GM21423 (cell line): Measurements from ENCODE around the gene TSHZ2.
"Not testable (repeated sequence)": the region's sequence is repeated elsewhere in the genome, so short reads cannot be mapped to it uniquely, and the experiment has no call there.

Experiments
- ATAC-seq: cut with Tn5 transposase; IDR thresholded peaks from one replicate; pipeline ENCODE4 v1.9.1; 2021; ENCODE audit warnings: mild to moderate bottlenecking, moderate library complexity; ENCODE audit not compliant: unreplicated experiment

TSHZ2 gene

DNA sequence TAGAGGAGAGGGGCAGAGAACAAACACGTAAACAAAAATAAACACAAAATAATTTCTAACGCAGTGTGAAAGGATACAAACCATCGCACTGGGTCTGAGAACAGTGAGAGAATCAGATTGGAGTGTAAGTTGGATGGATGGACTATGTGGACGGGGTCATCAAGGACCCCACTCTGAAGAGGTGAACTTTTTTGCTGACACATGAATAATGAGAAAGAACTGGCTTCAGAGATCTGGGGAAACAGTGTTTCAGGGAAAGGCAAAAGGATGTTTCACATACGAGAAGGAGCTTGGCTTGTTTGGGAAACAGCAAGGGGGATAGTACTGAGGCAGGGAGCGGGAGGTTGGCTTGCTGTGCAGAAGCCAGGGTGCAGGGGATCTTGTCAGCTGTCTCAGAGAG, 326.1 kb downstream of the TSHZ2 start:
- ATAC-seq, result no peak

DNA sequence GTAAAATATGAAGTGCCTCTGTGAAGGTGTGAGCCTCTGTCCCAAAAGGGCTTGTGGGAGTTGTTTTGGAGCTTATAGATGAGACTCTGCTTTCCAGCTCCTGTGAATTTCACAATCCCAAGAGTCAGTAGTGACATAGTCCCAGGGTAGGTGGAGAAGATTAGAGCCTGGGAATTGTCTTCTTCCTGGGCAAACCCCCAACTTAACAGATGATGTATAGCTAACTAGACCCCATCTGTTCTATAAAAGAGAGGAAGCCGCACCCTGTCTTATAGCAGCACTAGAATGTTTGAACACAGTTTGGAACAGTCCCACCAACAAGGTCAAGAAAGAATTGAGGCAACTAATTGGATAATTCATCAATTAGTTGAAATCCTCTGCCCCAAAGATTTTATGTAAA, 326.8 kb downstream of the TSHZ2 start:
- no peak for ATAC-seq

DNA sequence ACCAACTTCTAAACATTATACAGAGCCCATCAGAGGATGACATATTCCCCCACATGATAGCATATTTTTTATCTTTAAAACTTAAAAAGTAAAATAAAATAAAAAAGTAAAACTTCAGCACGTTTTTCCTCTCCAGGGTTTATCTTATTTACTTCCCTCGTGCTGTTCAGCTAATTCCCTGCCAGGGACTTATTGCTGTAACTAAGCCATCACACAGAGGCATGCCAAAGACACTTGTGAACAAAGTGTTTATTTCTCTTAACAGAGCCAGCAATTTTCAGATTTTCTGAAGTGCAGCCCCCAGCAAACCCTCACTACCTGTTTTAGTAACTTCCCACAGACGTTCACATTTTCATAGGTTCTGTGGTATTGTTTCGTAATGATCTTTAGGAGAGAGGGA, 327.7 kb downstream of the TSHZ2 start:
- no peak for ATAC-seq

DNA sequence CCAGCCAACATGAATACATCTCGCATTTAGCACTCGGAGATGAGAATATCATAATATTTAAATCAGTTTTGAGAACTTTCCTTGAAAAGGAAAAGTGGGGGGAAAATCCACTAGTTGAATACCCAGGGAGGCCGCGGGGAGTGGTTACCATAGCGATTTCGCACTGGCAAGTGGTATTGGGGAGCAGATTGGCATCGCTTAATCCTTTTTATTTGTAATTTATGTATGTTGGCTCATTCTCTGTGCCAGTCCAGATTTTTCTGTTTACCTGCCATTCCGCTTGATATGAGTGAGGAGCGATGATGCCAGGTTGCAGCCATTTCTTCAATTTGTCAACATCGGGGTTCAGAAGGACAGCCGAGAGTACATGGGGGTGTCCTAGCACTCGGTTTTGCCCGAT, 329.7 kb downstream of the TSHZ2 start:
- ATAC-seq, result no peak

DNA sequence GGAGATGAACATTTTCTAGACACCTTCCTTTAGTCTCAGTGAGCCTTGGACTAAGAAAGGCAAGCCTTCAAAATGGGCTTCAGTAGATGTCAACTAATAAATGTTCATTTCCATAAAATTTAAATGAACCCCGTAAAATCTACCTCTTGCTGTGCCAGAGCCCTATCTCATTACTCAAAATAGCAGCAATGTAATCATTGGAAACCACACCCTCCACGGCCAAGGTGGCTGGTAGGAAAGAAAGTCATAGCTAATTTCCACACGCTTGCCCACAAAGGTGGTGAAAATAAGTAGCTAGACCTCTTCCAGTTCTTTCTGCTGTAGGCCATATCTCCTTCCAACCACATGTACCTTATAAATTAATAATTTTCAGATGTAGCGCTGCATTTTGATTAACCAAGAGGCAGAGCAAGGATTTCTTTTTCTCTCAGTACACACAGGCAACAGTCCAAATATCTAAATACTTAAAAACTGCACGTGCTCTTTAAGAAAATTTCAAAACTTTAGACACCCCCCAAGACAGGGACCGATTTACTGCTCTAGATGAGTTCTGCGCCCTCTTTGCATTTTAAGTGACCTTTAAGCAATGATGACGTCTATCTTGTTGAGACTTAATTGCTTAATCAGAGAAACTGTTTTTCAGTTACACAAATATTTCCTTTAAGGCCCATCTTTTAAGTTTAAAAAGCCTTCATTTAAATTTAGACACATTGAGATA, 330.7 kb downstream of the TSHZ2 start:
- ATAC-seq, result no peak

DNA sequence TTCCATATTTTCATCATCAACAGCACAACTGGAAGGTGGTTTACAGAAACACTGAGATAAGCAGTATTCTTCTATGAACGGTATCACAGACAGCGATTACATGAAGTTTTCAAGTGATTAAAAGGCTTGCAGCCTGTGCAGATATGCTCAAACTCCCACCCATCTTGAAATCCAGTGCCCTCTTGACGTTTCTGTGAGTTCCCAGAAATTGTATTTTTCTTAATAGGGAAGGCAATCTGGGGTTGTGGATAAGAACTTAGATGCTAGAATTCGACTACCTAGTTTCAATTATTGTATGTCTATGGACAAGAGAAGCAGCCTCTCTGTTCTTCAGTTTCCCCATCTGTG, 331.2 kb downstream of the TSHZ2 start:
- no peak for ATAC-seq

DNA sequence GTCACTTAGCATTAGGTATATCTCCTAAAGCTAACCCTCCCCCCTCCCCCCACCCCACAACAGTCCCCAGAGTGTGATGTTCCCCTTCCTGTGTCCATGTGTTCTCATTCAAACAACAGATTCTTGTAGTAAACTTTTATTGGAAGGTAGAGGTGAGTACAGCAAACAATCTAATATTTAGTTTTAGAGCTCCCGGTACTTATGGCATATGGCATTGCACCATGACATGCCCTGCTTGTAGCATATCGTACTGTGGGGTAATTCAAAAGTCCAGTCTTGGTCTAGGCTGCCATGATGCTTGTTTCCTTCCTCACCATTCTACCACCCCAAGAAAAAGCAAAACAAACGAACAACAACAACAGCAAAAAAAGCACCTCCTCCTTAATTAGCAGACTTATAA, 332.0 kb downstream of the TSHZ2 start:
- ATAC-seq, result no peak

DNA sequence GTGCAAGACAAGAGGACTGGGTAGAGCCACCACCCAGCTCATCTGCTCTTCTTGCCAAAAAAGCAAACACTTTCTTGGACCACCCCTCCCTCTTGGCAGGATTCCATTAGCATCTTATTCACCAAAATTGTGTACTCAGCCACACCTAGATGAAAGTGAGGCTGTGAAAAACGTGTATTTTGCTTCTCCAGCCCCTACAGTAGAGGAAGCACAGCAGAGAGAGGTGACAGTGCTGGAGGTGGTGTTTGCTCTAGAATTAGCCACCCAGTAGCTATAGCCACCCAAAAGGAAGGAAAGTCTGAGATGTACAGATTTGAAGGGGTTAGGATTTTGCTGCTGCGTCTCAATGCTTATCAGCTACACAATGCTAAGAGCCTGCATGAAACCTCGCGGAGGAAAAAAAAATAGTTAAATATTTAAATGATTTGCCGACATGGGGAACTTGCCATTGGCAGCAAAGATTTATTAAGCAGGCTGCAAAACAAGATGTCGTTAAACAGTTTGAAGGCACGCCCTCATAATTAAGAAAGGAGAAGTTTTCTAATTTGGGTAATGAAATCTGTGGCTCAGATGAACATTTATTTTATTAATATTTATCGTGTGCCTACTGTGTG, 334.1 kb downstream of the TSHZ2 start:
- no peak for ATAC-seq

DNA sequence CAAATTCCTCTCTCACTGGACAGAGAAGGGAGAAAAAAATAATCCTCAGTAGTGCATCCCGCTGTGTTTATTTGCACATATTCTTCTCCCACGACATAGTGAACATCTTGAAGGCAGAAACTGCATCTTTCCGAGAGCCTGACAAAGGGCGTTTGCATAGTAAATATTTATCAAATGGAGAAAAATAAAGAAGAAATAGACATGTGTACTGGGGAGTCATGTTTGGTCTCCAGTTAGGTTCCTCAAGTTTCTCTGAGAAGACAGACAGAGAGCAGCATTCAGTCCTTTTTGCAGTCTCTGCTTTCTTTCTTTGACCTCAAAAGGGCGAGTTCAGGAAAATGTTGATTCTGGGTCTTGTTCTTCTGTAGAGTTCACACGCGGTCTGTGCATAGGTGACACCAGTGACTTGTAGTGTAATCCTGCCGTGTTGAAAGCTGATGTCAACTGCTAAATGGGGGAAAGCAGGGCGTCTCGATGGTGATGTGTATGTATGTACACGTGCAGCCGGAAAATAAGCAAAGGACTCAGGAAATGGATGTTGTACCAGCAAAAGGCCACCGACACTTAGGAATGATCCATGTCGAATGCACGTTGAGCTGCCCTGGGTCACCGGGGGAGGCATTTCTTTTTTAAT, 335.9 kb downstream of the TSHZ2 start:
- no peak for ATAC-seq

DNA sequence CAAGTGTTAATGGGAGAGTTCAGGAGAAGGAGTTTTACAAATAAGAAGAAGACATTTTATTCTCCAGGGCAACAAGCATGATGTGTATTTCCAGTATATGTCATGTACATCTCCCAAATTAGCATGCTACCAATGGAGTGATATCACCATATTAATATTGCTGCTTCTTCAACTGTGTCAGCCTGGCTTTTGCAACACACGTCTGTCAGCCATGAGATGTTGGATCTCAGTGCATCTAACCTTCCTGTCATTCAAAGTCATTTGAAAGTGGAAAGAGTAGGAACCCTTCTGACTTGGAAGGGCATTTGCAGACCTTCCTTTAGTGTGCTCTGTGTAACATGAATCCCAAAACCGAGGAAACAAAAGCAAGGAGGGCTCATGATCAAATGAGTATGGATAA, 337.4 kb downstream of the TSHZ2 start:
- ATAC-seq, result no peak

DNA sequence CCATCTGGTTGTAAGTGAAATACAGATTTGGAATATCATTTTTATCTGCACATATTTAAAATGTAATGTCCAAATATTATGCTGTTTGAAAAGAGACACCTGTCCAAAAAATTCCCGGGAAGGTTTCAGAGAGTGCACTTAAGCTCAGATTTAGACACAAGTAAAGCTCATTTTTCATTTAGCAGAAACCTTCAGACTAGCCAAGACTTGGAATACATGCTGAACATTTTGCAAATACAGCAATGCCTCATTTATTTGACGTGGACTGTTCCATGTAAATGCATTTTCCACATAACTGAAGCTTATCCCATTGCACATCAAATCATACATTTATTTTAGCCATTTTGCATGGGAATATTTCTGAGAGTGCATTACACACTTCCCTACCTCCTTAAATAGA, 340.8 kb downstream of the TSHZ2 start:
- no peak for ATAC-seq

DNA sequence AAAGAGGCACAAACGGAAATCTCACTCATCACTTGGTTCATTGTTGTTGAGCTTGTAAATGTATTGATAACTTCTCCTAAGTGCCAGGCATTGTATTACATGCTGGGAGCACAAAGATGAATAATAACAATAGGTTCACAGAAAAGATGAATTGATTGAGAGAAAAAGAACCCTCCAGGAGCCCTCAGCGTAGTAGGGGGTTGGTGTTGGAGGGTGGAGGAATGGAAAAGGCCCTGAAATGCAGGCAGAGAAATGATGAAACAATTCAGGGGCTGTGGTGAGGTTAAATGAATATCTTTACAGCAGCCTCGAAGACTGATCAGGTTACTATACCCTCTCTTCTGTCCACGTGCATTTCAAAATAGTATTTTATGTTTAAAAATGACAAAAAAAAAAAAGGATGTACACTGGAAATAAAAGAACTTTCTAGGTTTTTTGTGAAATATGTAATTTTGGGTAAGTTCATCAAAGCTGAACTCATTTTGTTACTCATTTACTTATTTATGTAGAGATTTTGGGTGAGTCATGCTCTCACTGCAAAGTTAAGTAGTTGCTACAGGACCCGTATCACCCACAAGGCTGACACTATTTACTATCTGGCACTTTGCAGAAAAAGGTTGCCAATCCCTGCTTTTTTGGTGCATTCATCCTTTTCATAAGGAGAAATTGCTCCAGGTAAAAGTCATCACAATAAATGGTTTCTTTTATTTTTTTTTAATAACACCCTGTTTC, 344.2 kb downstream of the TSHZ2 start:
- no peak for ATAC-seq

DNA sequence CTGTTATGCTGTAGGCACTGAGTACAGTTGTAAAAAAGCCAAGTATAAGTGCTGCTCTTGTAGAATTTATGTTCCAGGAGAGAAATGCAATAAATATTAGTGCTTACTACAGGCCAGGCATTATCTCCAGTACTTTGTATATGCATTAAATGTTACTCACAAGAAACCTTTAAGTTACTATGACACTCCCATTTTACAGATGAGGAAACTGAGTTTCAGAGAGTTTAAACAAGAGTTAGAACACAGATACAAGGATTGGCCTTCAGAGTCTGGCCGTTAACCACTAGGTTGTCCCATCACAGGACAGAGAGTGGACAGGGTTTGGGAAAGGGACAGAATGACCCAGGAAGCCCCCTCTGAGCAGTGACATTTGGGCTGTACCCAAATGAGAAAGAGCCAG, 347.0 kb downstream of the TSHZ2 start:
- no peak for ATAC-seq

DNA sequence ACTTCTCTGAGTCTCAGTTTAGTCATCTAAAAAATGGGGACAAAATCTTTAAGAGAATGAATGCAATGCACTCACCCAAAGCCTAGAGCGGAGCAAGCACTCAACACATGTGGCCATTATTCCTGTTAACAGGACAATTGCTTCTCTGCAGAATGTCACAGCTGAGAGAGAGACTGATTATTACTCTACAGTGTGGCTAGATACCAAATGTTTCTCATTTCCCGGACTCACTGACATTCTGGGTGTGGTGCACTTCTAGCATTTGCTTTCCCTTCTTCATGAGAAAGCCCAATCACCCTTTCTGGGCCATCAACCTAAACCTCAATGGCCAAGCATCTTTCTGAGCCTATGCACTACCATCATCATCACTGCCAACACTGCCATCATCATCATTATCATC, 347.6 kb downstream of the TSHZ2 start:
- ATAC-seq, result no peak

DNA sequence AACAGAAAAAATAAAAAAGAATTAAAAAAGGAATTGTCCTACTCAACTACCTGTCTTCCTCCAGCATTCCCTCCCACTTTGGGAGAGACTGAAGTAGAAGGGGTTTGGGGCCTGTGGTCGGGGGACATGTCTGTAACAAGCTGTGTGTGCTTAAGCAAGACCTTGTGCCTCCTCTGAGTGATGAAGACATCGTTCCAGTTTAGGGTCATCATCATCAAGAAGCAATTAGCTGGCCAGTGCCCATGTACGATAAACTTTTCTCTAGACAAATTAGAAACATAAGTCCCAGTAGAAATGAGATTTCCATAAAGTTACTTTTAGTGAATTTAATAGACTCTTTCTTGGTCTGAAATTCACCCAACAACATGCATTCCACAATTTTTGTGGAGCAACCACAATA, 348.5 kb downstream of the TSHZ2 start:
- no peak for ATAC-seq

DNA sequence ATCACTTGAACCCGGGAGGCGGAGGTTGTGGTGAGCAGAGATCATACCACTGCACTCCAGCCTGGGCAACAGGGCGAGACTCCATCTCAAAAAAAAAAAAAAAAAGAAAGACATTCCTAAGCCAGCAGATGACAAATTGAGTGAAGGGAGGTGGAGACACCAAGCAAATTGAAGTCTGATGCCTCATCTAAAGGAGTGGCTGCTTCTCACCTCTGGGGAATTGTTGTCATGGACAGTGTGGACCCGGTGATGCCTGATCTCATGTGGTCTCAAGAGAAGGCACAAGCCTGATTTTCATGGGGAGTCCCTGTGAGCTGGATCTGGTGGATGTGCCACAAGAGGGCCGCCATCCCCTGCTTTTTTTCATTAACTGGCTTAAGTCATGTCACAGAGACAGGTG, 349.4 kb downstream of the TSHZ2 start:
- no peak for ATAC-seq

DNA sequence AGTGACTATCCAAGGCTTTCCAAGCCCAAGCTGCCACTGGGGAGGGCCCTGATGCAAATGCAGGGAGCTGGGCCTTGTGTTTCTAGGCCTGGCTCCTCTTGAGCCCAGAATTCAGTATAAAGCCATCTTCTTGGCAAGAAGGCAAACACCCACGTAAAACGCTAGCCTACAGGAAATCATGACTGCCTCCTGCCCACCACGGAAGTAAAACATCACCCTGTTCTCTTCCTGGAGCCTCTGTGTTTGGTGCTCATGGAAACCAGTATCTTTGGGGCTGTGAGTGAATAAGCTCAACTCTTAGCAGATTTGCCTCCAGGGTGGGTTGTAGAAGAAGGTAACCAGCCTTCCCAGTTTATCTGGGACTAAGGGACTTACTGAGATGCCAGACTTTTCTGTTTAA, 350.5 kb downstream of the TSHZ2 start:
- no peak for ATAC-seq

DNA sequence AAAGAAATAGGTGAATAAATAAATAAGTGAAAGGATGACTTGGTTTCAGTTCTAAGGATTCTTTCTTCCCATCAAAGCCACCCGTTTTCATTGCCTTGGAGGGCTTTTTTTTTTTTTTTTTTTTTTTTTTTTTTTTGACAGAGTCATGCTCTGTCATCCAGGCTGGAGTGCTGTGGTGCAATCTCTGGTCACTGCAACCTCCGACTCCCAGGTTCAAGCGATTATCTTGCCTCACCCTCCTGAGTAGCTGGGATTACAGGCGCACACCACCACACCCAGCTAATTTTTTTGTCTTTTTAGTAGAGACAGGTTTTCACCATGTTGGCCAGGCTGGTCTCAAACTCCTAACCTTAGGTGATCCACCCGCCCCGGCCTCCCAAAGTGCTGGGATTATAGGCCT, 351.3 kb downstream of the TSHZ2 start:
- ATAC-seq, result not testable (repeated sequence)

DNA sequence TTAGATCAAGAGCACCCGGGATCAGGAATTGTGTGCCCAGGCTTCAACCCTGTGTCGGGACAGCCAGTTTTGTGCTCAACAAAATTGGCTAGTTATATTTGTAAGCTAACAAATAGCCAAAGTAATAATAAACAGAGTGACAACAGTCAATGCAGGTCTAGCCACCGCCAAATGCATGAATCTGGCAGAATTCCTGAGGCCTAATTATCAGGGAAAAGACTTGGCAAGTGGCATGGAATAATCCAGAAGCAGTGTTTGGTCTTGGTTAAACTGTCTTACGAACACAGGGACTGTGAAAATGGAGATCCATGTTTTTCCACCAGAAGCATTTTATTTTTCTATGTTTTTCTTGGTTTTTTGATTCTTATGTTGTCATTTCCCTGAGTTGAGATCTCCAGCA, 352.7 kb downstream of the TSHZ2 start:
- no peak for ATAC-seq

DNA sequence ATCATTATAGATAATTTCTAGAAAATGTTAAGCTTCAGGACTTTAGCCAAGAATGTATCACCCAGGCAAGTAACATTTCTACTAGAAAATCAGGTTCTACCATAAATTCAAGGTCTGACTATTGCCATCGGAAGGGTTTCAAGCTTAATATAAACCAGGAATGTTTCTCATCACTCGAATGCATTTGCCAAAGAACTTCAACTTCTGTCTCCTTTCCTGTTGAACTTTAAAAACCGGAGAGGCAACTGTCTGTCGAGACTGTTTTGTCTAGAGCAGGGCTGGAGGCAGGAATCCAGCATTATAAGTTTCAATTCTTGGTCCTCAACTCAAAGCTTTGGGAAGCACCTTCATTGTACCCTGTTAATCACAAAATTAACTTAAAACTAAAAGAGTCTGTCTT, 356.8 kb downstream of the TSHZ2 start:
- ATAC-seq, result no peak

DNA sequence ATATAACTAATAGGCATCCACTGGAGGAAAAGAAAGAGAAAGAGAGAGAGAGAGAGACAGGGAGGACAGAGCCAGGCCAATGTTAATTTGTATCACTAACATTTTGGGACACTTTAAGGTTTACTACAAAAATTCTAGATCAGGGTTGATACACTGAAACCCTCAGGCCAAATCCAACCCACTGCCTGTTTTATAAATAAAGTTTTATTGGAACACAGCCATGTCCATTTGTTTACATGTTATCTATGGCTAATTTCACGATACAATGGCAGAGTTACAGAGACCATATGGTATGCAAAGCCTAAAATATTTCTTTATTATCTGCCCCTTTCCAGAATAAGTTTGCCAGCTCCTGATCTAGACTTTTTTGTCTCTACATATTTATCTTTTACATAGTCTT, 357.6 kb downstream of the TSHZ2 start:
- ATAC-seq, result no peak

DNA sequence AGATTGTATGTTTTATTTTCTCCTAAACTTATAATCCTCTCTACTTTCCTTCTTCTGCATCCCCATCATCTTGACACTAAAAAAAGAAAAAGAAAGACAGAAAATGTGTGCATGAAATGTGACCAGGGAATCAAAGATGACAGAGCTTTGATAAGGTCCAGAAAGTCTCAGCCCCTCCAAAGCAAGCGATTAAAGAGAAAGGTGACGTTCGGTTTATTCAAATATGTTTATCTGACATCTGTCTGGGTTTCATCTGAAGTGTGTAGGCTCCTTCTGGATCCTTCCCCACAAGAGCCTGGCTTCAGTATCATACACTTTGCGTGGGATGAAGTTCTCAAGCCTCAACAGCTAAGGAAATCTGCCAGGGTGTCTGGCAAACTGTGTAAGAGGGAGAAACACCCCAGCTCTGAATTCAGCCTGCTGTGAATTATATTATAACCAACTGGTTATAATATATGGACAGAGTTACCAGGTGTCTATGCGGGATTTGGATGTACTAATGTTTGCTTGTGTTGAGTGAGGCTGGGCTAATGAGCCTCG, 358.5 kb downstream of the TSHZ2 start:
- ATAC-seq, result no peak
